HG02981 (cell line): ENCODE results near the gene RPL11.
"Not testable (repeated sequence)": the region's sequence is repeated elsewhere in the genome, so short reads cannot be mapped to it uniquely, and the experiment has no call there.

Experiments used
- ATAC-seq: cut with Tn5 transposase; IDR thresholded peaks from one replicate; pipeline ENCODE4 v1.9.1; 2021; ENCODE audit warnings: mild to moderate bottlenecking, moderate library complexity; ENCODE audit not compliant: unreplicated experiment

The RPL11 gene

DNA sequence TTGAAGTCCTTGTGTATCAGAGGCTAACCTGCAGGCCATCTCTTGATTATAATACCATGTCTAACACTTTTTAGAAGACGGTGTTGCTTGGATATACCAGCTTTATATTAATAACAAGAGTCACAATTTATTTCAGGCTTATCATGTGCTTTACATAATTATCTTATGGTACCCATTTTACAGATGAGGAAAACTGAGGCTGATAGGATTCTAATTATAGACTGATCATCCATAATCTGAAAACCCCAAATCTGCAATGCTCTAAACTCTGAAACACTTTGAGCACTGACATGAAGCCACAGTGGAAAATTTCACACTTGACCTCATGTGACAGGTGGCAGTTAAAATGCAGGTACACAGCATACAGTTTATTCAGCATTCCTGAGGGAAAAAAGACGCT, 7.2 kb upstream of the RPL11 start:
- ATAC-seq = no peak

DNA sequence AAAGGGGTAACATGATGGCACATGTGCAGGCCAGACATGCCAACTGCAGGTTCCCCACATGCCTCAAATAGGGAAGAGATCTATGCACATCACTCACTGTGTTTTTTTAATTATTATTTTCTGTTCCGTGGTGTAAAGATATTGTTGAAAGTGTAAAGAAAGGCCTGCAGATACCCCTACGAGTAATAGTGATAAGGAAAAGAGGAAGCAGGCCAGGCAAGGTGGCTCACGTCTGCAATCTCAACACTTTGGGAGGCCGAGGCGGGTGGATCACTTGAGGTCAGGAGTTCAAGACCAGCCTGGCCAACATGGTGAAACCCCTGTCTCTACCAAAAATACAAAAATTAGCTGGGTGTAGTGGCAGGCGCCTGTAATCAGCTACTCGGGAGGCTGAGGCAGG, 6.4 kb upstream of the RPL11 start:
- not testable (repeated sequence) for ATAC-seq

DNA sequence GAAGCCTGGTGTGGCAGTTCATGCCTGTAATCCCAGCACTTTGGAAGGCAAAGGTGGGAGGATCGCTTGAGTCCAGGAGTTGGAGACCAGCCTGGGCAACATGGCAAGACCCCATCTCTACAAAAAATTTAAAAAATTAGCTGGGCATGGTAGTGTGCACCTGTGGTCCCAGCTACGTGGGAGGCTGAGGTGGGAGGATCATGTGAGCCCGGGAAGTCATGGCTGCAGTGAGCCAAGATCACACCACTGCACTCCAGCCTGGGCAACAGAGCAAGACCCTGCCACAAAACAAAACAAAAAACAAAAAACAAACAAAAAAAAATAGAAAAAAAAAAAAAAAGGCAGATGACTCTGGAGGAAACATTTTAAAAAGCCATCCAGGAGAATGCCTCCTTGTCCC, 3.9 kb upstream of the RPL11 start:
- ATAC-seq = not testable (repeated sequence)

DNA sequence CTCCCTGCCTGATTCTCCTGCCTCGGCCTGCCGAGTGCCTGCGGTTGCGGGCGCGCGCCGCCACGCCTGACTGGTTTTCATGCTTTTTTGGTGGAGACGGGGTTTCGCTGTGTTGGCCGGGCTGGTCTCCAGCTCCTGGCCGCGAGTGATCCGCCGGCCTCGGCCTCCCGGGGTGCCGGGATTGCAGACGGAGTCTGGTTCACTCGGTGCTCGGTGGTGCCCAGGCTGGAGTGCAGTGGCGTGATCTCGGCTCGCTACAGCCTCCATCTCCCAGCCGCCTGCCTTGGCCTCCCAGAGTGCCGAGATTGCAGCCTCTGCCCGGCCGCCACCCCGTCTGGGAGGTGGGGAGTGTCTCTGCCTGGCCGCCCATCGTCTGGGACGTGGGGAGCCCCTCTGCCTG, 3.3 kb upstream of the RPL11 start:
- not testable (repeated sequence) for ATAC-seq

- ATAC-seq = no peak
Measured at GRCh38 chr1:23692308-23692871, 784 bp downstream of the RPL11 start.

GRCh38 chr1:23693599-23693998, 2.0 kb downstream of the RPL11 start:
- ATAC-seq = no peak

DNA sequence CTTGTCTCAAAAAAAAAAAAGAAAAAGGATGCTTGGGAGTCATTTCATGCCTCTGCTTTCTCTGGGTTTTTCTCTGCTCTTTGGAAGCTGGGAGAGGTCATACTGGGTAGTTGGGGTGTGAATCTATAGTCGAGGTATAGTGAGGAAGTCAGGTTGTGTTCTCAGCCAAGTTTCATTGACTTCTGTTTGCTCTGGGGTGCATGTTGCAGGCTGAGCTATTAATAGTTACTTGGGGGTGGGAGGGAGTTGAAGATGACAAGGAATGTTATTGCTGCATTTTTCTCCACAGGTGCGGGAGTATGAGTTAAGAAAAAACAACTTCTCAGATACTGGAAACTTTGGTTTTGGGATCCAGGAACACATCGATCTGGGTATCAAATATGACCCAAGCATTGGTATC, 2.8 kb downstream of the RPL11 start:
- no peak for ATAC-seq

DNA sequence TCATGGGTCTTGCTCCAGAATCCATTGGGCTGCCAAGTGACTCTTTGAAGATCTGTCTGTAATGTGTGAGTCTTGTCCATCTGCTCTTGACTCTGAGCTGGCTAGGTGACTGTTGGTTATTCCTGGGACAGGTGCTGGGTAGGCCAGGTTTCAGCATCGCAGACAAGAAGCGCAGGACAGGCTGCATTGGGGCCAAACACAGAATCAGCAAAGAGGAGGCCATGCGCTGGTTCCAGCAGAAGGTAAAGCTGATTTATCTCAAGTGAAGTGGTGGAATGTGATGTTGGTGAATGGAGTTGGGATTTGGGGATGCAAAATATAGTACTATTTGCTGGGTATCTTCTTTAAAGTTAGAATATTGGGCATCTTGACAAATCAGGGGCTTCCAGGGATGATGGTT, 4.1 kb downstream of the RPL11 start:
- no peak for ATAC-seq

DNA sequence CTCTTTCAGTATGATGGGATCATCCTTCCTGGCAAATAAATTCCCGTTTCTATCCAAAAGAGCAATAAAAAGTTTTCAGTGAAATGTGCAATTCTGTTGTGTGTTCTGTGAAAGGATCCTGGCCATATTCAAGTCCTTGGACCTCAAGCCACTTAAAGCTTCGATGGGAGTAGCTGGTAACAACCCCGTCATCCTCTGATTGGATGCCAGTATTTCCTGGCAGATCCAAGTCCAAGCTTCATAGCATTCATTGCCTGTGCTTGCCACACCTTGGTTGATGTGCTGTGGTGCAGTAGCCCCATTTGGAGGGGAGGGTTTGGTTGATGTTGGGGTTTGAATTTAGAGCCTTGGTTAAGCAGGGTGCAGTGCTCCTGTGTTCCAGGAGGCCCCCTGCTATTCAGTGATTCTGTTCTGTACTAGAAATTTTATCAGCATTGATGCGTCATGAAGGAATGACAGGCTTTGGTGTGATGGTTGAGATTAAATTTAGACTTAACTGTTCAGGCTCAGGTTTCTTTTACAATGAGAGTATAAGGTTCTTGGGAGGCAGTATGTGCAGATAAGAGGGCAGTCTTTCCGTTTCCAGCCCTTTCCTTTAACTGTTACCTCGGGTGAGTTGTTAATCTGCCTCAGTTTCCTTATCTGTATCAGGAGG, 4.9 kb downstream of the RPL11 start:
- ATAC-seq = no peak

DNA sequence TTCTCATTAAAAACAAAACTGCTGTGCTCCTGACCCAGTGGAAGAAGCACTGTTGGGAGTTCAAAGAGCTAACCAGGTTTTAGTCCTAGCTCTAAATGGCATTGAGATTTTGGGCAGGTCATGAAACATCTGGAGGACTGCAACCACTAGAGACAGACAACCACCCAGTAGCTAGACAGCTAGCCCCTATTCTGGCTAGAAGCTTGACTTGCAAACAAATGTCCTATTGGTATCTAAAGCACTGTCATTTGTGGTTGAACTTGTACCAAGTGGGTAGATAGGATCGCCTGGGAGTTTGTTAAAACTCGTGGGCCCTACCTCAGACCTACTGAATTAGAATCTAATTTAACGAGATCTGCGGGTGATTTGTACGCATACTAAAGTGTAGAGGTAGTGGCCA, 6.9 kb downstream of the RPL11 start:
- ATAC-seq = no peak

DNA sequence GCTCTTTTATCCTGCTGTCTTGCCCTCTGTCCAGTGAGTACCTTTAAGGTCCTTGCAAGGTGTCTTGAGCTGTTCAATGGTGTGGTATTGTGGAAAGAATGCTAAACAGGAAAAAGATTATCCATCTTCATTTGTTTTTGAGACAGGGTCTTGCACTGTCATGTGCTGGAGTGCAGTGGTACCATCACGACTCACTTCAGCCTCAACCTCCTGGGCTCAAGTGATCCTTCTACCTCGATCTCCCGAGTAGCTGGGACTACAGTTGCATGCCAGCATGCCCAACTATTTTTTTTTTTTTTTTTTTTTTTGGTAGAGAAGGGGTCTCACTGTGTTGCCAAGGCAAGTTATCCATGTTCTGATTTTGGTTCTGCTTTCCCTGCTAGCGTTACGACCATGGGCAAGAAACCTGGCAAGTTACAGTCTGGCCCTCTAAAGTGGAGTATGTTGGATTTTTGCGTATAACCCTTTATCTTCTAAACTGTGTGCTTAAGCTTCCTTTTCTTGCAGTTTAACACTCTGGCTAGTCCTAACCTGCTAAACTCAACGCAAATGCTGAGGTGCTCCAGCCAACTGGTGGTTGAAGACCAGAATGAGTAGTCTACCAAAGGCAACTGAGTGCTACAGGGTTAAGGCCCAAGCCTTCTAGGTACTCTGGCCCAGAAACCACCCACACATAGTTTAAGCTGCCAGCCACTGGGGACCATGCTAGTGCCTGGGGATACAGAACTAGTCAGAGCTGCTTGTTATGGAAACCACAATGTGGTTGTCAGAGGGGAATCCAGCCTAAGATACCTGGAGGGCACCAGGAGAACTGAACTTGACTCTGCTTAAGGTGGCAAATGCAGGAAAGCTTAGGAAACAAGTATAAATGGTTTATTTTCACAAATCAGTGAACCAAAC, 7.9 kb downstream of the RPL11 start:
- no peak for ATAC-seq

- ATAC-seq = no peak
Measured at GRCh38 chr1:23701310-23701709, 9.7 kb downstream of the RPL11 start.

- ATAC-seq = no peak
Measured at GRCh38 chr1:23701996-23702395, 10.4 kb downstream of the RPL11 start.

DNA sequence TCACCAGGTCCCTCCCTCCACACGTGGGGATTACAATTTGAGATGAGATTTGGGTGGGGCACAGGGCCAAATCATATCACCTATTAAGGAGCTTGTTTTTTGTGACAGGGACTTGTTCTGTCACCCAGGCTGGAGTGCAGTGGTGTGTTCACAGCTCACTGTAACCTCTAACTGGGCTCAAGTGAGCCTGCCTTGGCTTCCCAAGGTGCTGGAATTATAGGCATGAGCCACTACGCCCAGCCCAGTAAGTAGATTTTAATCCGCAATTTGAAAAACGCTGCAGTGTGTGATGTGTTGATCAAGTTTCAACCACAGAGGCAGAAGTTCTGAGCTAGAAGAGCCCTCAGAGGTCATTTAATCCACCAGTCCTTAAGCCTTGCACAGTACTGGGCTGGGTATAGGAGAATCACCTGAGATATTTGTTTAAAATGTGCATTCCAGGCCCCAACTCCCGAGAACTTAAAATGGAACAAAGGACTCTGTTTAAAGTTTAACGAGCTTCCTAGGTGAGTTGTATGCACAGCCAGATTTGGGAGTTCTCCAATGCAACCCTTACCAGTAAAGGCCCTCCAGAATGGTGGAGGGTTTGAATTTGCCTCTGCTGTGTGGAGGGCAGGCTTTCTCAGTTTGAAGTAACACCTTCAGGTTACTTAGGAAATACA, 13.4 kb downstream of the RPL11 start:
- ATAC-seq = no peak

GRCh38 chr1:23709229-23709628, 17.6 kb downstream of the RPL11 start:
- no peak for ATAC-seq

GRCh38 chr1:23718482-23718881, 26.9 kb downstream of the RPL11 start:
- no peak for ATAC-seq

GRCh38 chr1:23719162-23719820, 27.7 kb downstream of the RPL11 start:
- ATAC-seq = no peak

DNA sequence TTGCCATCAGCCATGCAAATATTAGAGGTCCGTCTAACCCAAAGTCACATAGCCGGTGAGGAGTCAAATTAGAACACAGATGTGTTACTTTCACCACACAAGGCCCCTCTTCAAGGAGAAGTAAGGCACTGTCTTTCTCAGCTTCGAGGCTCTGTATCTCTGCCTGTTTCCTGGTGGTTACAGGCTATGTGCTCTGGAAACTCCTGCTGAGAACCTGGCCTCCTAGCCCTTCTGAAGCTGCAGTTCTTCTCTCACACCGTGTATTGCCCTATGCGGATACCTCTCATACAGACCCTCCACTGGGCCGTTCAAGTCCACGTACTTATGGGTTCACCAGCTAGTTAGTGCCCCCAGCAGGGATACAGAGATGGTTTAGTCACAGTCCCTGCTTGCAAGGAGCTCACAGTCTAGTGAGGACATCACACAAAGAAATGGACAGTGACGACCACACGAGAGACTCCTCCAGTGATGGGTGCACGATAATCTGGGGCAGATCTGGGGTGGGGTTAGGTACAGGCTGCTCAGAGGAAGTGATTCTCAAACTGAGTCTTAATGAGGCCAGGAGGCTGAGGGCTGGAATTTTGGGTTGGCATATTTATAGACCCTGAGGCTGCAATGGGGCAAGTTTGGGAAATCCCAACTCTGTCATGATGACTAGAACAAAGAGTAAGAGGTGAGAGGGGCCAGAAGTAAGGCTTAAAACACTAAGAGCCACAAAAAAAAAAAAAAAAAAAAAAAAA, 28.8 kb downstream of the RPL11 start:
- ATAC-seq = peak; percentile 64

GRCh38 chr1:23722652-23723051, 31.0 kb downstream of the RPL11 start:
- ATAC-seq = no peak

- ATAC-seq = no peak
Measured at GRCh38 chr1:23726686-23727085, 35.1 kb downstream of the RPL11 start.
